ENCODE measurements around the gene VPS9D1.

Gene VPS9D1

GRCh38 chr16:89736554-89736953, 15.9 kb upstream of the VPS9D1 start:
- FAIRE-seq (no peak), DNase-seq (ENCODE audit: insufficient read length, low spot score) (no peak)
- TF ChIP-seq POLR2AphosphoS5 (IDR thresholded peaks at IDR 0.05; ENCODE audit: low read depth, low read length) (no peak), POLR2A (IDR thresholded peaks at IDR 0.05; ENCODE audit: low read depth, low read length) (no peak)

GRCh38 chr16:89733792-89734191, 13.1 kb upstream of the VPS9D1 start:
- no peak for TF ChIP-seq POLR2AphosphoS5 (IDR thresholded peaks at IDR 0.05; ENCODE audit: low read depth, low read length)
- DNase-seq (ENCODE audit: insufficient read length, low spot score), result no peak
- no peak for FAIRE-seq

GRCh38 chr16:89733322-89733721, 12.6 kb upstream of the VPS9D1 start:
- no peak for FAIRE-seq
- TF ChIP-seq POLR2AphosphoS5 (IDR thresholded peaks at IDR 0.05; ENCODE audit: low read depth, low read length), result no peak
- no peak for TF ChIP-seq PAX5 (IDR thresholded peaks at IDR 0.05; ENCODE audit: insufficient read depth, low read length, severe bottlenecking)
- no peak for TF ChIP-seq TAF1 (IDR thresholded peaks at IDR 0.05; ENCODE audit: low read depth, low read length)
- no peak for TF ChIP-seq POU2F2 (IDR thresholded peaks at IDR 0.05; ENCODE audit: low read depth, low read length)
- no peak for DNase-seq (ENCODE audit: insufficient read length, low spot score)

- no peak for FAIRE-seq
- DNase-seq (ENCODE audit: insufficient read length, low spot score), result no peak
- TF ChIP-seq PAX5 (IDR thresholded peaks at IDR 0.05; ENCODE audit: insufficient read depth, low read length, severe bottlenecking) (no peak), POLR2A (IDR thresholded peaks at IDR 0.05; ENCODE audit: low read depth, low read length) (no peak), POU2F2 (IDR thresholded peaks at IDR 0.05; ENCODE audit: low read depth, low read length) (no peak), SPI1 (IDR thresholded peaks at IDR 0.05; ENCODE audit: low read depth, low read length) (no peak), POLR2AphosphoS5 (IDR thresholded peaks at IDR 0.05; ENCODE audit: low read depth, low read length) (no peak), TAF1 (IDR thresholded peaks at IDR 0.05; ENCODE audit: low read depth, low read length) (no peak)
These were observed 12.2 kb upstream of the VPS9D1 start for GRCh38 chr16:89732918-89733242.

GRCh38 chr16:89732142-89732917, 11.6 kb upstream of the VPS9D1 start:
- FAIRE-seq, result no peak
- TF ChIP-seq POLR2AphosphoS5 (IDR thresholded peaks at IDR 0.05; ENCODE audit: low read depth, low read length) (no peak), POLR2A (IDR thresholded peaks at IDR 0.05; ENCODE audit: low read depth, low read length) (peak; percentile 47; the same call in 1 of the 2 replicates), PAX5 (IDR thresholded peaks at IDR 0.05; ENCODE audit: insufficient read depth, low read length, severe bottlenecking) (no peak), SPI1 (IDR thresholded peaks at IDR 0.05; ENCODE audit: low read depth, low read length) (no peak)
- DNase-seq (ENCODE audit: insufficient read length, low spot score), result no peak

GRCh38 chr16:89730610-89731234, 10.0 kb upstream of the VPS9D1 start:
- TF ChIP-seq POLR2AphosphoS5 (IDR thresholded peaks at IDR 0.05; ENCODE audit: low read depth, low read length) (peak; percentile 35; the same call in 1 of the 2 replicates), POLR2A (IDR thresholded peaks at IDR 0.05; ENCODE audit: low read depth, low read length) (peak; percentile 14; the same call in 1 of the 2 replicates), TAF1 (IDR thresholded peaks at IDR 0.05; ENCODE audit: low read depth, low read length) (no peak)
- DNase-seq (ENCODE audit: insufficient read length, low spot score) (no peak), FAIRE-seq (no peak)

GRCh38 chr16:89729863-89730593, 9.3 kb upstream of the VPS9D1 start:
- TF ChIP-seq POLR2AphosphoS5 (IDR thresholded peaks at IDR 0.05; ENCODE audit: low read depth, low read length) (no peak; the same call in 1 of the 2 replicates), TAF1 (IDR thresholded peaks at IDR 0.05; ENCODE audit: low read depth, low read length) (no peak), POU2F2 (IDR thresholded peaks at IDR 0.05; ENCODE audit: low read depth, low read length) (no peak), POLR2A (IDR thresholded peaks at IDR 0.05; ENCODE audit: low read depth, low read length) (no peak), SPI1 (IDR thresholded peaks at IDR 0.05; ENCODE audit: low read depth, low read length) (no peak), PAX5 (IDR thresholded peaks at IDR 0.05; ENCODE audit: insufficient read depth, low read length, severe bottlenecking) (no peak)
- no peak for FAIRE-seq
- DNase-seq (ENCODE audit: insufficient read length, low spot score), result no peak

GRCh38 chr16:89729293-89729692, 8.6 kb upstream of the VPS9D1 start:
- no peak for FAIRE-seq
- TF ChIP-seq PAX5 (IDR thresholded peaks at IDR 0.05; ENCODE audit: insufficient read depth, low read length, severe bottlenecking), result no peak
- TF ChIP-seq TAF1 (IDR thresholded peaks at IDR 0.05; ENCODE audit: low read depth, low read length), result no peak
- TF ChIP-seq POLR2A (IDR thresholded peaks at IDR 0.05; ENCODE audit: low read depth, low read length), result no peak
- TF ChIP-seq POLR2AphosphoS5 (IDR thresholded peaks at IDR 0.05; ENCODE audit: low read depth, low read length), result no peak; the same call in 1 of the 2 replicates
- no peak for TF ChIP-seq SPI1 (IDR thresholded peaks at IDR 0.05; ENCODE audit: low read depth, low read length)
- no peak for TF ChIP-seq POU2F2 (IDR thresholded peaks at IDR 0.05; ENCODE audit: low read depth, low read length)
- DNase-seq (ENCODE audit: insufficient read length, low spot score), result no peak

- FAIRE-seq, result no peak
- no peak for DNase-seq (ENCODE audit: insufficient read length, low spot score)
- TF ChIP-seq POU2F2 (IDR thresholded peaks at IDR 0.05; ENCODE audit: low read depth, low read length), result no peak
- TF ChIP-seq SPI1 (IDR thresholded peaks at IDR 0.05; ENCODE audit: low read depth, low read length), result no peak
- no peak for TF ChIP-seq POLR2AphosphoS5 (IDR thresholded peaks at IDR 0.05; ENCODE audit: low read depth, low read length)
- no peak for TF ChIP-seq POLR2A (IDR thresholded peaks at IDR 0.05; ENCODE audit: low read depth, low read length)
- no peak for TF ChIP-seq PAX5 (IDR thresholded peaks at IDR 0.05; ENCODE audit: insufficient read depth, low read length, severe bottlenecking)
- TF ChIP-seq TAF1 (IDR thresholded peaks at IDR 0.05; ENCODE audit: low read depth, low read length), result no peak
These were observed 6.9 kb upstream of the VPS9D1 start for GRCh38 chr16:89727406-89728120.

Data from GM12891 (cell line).